Panc1 (cell line): Measurements from ENCODE around the gene CPNE6.

Source experiments
- POLR2AphosphoS5 ChIP-seq: IDR thresholded peaks from 2 replicates; pipeline ENCODE4 v1.6.1; 2012; ENCODE audit warnings: mild to moderate bottlenecking, low read depth, low read length, moderate library complexity
- TCF7L2 ChIP-seq: IDR thresholded peaks from 2 replicates; pipeline ENCODE4 v1.6.1; 2011; ENCODE audit warnings: mild to moderate bottlenecking, low read depth, low read length, inconsistent platforms
- TF ChIP-seq, protein P1 (sequence below): fragments of 450-650 bp; IDR thresholded peaks from 2 replicates; pipeline ENCODE4 v1.5.1; 2017; ENCODE audit warnings: mild to moderate bottlenecking
- TF ChIP-seq, protein P2 (sequence below), 2 experiments: IDR thresholded peaks; 2 replicates each; pipeline ENCODE4 v1.6.1; 2011 to 2012; ENCODE audit warnings: low read depth in 2 of 2, control low read depth in 1 of 2, low read length in 1 of 2, mild to moderate bottlenecking in 1 of 2, moderate library complexity in 1 of 2; ENCODE audit not compliant: insufficient read depth in 1 of 2

DNA sequence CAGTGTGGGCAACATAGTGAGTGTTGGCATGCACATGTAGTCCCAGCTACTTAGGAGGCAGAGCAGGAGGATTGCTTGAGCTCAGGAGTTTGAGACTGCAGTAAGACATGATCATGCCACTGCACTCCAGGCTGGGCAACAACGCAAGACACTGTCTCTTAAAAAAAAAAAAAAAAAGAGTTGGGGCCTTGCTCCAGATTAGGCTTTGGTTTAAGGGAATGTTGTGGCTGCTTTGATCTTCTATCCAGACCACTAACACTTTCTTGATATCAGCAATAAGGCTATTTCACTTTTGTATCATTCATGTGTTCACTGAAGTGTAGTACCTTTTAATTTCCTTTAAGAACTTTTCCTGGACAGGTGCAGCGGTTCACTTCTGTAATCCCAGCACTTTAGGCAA is 56.3 kb downstream of the CPNE6 start:
- TF ChIP-seq, protein P1, sequence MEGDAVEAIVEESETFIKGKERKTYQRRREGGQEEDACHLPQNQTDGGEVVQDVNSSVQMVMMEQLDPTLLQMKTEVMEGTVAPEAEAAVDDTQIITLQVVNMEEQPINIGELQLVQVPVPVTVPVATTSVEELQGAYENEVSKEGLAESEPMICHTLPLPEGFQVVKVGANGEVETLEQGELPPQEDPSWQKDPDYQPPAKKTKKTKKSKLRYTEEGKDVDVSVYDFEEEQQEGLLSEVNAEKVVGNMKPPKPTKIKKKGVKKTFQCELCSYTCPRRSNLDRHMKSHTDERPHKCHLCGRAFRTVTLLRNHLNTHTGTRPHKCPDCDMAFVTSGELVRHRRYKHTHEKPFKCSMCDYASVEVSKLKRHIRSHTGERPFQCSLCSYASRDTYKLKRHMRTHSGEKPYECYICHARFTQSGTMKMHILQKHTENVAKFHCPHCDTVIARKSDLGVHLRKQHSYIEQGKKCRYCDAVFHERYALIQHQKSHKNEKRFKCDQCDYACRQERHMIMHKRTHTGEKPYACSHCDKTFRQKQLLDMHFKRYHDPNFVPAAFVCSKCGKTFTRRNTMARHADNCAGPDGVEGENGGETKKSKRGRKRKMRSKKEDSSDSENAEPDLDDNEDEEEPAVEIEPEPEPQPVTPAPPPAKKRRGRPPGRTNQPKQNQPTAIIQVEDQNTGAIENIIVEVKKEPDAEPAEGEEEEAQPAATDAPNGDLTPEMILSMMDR = no peak
- no peak for TF ChIP-seq POLR2AphosphoS5
- TF ChIP-seq TCF7L2 = no peak
- TF ChIP-seq, protein P2, sequence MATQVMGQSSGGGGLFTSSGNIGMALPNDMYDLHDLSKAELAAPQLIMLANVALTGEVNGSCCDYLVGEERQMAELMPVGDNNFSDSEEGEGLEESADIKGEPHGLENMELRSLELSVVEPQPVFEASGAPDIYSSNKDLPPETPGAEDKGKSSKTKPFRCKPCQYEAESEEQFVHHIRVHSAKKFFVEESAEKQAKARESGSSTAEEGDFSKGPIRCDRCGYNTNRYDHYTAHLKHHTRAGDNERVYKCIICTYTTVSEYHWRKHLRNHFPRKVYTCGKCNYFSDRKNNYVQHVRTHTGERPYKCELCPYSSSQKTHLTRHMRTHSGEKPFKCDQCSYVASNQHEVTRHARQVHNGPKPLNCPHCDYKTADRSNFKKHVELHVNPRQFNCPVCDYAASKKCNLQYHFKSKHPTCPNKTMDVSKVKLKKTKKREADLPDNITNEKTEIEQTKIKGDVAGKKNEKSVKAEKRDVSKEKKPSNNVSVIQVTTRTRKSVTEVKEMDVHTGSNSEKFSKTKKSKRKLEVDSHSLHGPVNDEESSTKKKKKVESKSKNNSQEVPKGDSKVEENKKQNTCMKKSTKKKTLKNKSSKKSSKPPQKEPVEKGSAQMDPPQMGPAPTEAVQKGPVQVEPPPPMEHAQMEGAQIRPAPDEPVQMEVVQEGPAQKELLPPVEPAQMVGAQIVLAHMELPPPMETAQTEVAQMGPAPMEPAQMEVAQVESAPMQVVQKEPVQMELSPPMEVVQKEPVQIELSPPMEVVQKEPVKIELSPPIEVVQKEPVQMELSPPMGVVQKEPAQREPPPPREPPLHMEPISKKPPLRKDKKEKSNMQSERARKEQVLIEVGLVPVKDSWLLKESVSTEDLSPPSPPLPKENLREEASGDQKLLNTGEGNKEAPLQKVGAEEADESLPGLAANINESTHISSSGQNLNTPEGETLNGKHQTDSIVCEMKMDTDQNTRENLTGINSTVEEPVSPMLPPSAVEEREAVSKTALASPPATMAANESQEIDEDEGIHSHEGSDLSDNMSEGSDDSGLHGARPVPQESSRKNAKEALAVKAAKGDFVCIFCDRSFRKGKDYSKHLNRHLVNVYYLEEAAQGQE (IDR thresholded peaks at IDR 0.05; ENCODE audit: insufficient read depth in 1 of 2, low read depth in 2 of 2, low read length in 1 of 2) = no peak
